Liver (tissue), 9 donors: ENCODE results near the gene TNS1. TPM values are rescaled to one million over a fixed set of nuclear protein-coding genes. Genes with fewer than 3 reads are reported as not detected.

Source experiments
- DNase-seq: peaks from one replicate; pipeline ENCODE4 v3.0.0-alpha.2; 2017; ENCODE audit warnings: low spot score
- H3K27ac ChIP-seq, 2 donors: one replicate each; pipeline ENCODE4 v1.7.0; 2013; ENCODE audit warnings: inconsistent platforms in 2 of 2, low read length in 2 of 2, control low read depth in 1 of 2, low read depth in 1 of 2, mild to moderate bottlenecking in 1 of 2
- H3K27me3 ChIP-seq, 4 donors: one replicate each; pipeline versions ENCODE4 v1.6.1 to v1.7.0; 2013; ENCODE audit warnings: low read length in 3 of 4, inconsistent platforms in 1 of 4, mild to moderate bottlenecking in 1 of 4, moderate library complexity in 1 of 4; ENCODE audit not compliant: control insufficient read depth in 4 of 4, insufficient read depth in 4 of 4
- H3K36me3 ChIP-seq, 4 donors: one replicate each; pipeline versions ENCODE4 v1.6.1 to v1.7.0; 2013; ENCODE audit warnings: low read length in 3 of 4, mild to moderate bottlenecking in 3 of 4, low read depth in 1 of 4, moderate library complexity in 1 of 4; ENCODE audit not compliant: control insufficient read depth in 4 of 4, insufficient read depth in 3 of 4
- H3K4me1 ChIP-seq, 4 donors: one replicate each; pipeline versions ENCODE4 v1.6.1 to v1.7.0; 2013; ENCODE audit warnings: low read length in 3 of 4, mild to moderate bottlenecking in 3 of 4, moderate library complexity in 1 of 4; ENCODE audit not compliant: control insufficient read depth in 4 of 4, insufficient read depth in 4 of 4
- H3K4me3 ChIP-seq, 3 donors: one replicate each; pipeline versions ENCODE4 v1.6.1 to v1.7.0; 2013; ENCODE audit warnings: low read length in 3 of 3, control low read depth in 1 of 3, low read depth in 1 of 3, mild to moderate bottlenecking in 1 of 3
- H3K9ac ChIP-seq, 2 donors: one replicate each; pipeline ENCODE4 v1.7.0; 2013; ENCODE audit warnings: low read length in 2 of 2, mild to moderate bottlenecking in 2 of 2, moderate library complexity in 2 of 2, control low read depth in 1 of 2, low read depth in 1 of 2
- H3K9me3 ChIP-seq, 4 donors: one replicate each; pipeline versions ENCODE4 v1.6.1 to v1.7.0; 2013; ENCODE audit warnings: low read length in 3 of 4; ENCODE audit not compliant: control insufficient read depth in 4 of 4
- EGR1 ChIP-seq, 2 donors: IDR thresholded peaks; 2 replicates each; pipeline ENCODE4 v1.6.1; 2016 to 2018; ENCODE audit warnings: antibody characterized with exemption in 2 of 2, low read depth in 2 of 2
- FOXA1 ChIP-seq: IDR thresholded peaks from 2 replicates; pipeline ENCODE4 v1.6.1; 2016; ENCODE audit warnings: antibody characterized with exemption
- FOXA2 ChIP-seq: IDR thresholded peaks from 2 replicates; pipeline ENCODE4 v1.6.1; 2016; ENCODE audit warnings: antibody characterized with exemption
- GABPA ChIP-seq, 2 donors: IDR thresholded peaks in 1 of 2; conservative IDR thresholded peaks in 1 of 2; 2 replicates each; pipeline ENCODE4 v1.6.1; 2016; ENCODE audit warnings: antibody characterized with exemption in 2 of 2, mild to moderate bottlenecking in 1 of 2, moderate library complexity in 1 of 2
- HNF4A ChIP-seq, 2 donors: conservative IDR thresholded peaks; 2 replicates each; pipeline ENCODE4 v1.6.1; 2016; ENCODE audit warnings: antibody characterized with exemption in 2 of 2, mild to moderate bottlenecking in 2 of 2
- HNF4G ChIP-seq: IDR thresholded peaks from 2 replicates; pipeline ENCODE4 v1.6.1; 2016; ENCODE audit warnings: antibody characterized with exemption
- JUND ChIP-seq, 2 donors: IDR thresholded peaks; 2 replicates each; pipeline ENCODE4 v1.6.1; 2016; ENCODE audit warnings: antibody characterized with exemption in 2 of 2
- NR2F2 ChIP-seq: IDR thresholded peaks from 2 replicates; pipeline ENCODE4 v1.6.1; 2016; ENCODE audit warnings: antibody characterized with exemption
- RAD21 ChIP-seq, 2 donors: IDR thresholded peaks; 2 replicates each; pipeline ENCODE4 v1.6.1; 2016; ENCODE audit warnings: antibody characterized with exemption in 2 of 2, mild to moderate bottlenecking in 2 of 2
- RXRA ChIP-seq, 2 donors: IDR thresholded peaks; 2 replicates each; pipeline ENCODE4 v1.6.1; 2017 to 2018; ENCODE audit warnings: antibody characterized with exemption in 2 of 2, mild to moderate bottlenecking in 1 of 2
- SP1 ChIP-seq: IDR thresholded peaks from 2 replicates; pipeline ENCODE4 v1.6.1; 2018; ENCODE audit warnings: antibody characterized with exemption, mild to moderate bottlenecking
- TAF1 ChIP-seq: conservative IDR thresholded peaks from 2 replicates; pipeline ENCODE4 v1.6.1; 2016; ENCODE audit warnings: antibody characterized with exemption, mild to moderate bottlenecking
- YY1 ChIP-seq: IDR thresholded peaks from 2 replicates; pipeline ENCODE4 v1.6.1; 2016; ENCODE audit warnings: antibody characterized with exemption, mild to moderate bottlenecking
- WGBS: extraction: QIAGEN DNeasy Blood & Tissue Kit; methylation state at CpG from one replicate; pipeline ENCODE4 v1.1.7; 2013; 5-methylcytosine and 5-hydroxymethylcytosine counted together
- polyA plus RNA-seq, 2 donors: library from polyadenylated mRNA; stranded (reverse) in 1 of 2; unstranded in 1 of 2; fragments of 200-250 nt in 1 of 2; fragments of >200 nt in 1 of 2; fragmentation: Nextera tagmentation in 1 of 2; extraction: Ambion mirVana in 1 of 2; gene quantifications; one replicate each; pipeline versions ENCODE4 v1.2.1 to v1.2.3, GENCODE V29; 2013 to 2015
- total RNA-seq, 2 donors: library from RNA; depleted of rRNA; stranded (reverse); fragments of >200 nt; gene quantifications; one replicate each; pipeline ENCODE4 v1.2.3, GENCODE V29; 2014
- TF ChIP-seq, protein P1 (sequence below): IDR thresholded peaks from 2 replicates; pipeline ENCODE4 v1.6.1; 2016; ENCODE audit warnings: antibody characterized with exemption
- TF ChIP-seq, protein P2 (sequence below): fragments of 150-350 bp; IDR thresholded peaks from 2 replicates; pipeline ENCODE4 v1.5.1; 2017; ENCODE audit warnings: improper control_type of control experiment, low read depth, low read length; ENCODE audit not compliant: missing input control
- TF ChIP-seq, protein P3 (sequence below): IDR thresholded peaks from 2 replicates; pipeline ENCODE4 v1.6.1; 2016; ENCODE audit warnings: antibody characterized with exemption
- TF ChIP-seq, protein P4 (sequence below): IDR thresholded peaks from 2 replicates; pipeline ENCODE4 v1.6.1; 2016; ENCODE audit warnings: antibody characterized with exemption, mild to moderate bottlenecking
- TF ChIP-seq, protein P5 (sequence below): IDR thresholded peaks from 2 replicates; pipeline ENCODE4 v1.6.1; 2016; ENCODE audit warnings: antibody characterized with exemption
- donor health status: healthy.
- donor health status: healthy.
- donor health status: healthy.
- donor health status: healthy.
- donor health status: healthy.

The TNS1 gene
- total and polyA plus RNA-seq, 4 donors: 16.3 to 128 (median 57.3) TPM

DNA sequence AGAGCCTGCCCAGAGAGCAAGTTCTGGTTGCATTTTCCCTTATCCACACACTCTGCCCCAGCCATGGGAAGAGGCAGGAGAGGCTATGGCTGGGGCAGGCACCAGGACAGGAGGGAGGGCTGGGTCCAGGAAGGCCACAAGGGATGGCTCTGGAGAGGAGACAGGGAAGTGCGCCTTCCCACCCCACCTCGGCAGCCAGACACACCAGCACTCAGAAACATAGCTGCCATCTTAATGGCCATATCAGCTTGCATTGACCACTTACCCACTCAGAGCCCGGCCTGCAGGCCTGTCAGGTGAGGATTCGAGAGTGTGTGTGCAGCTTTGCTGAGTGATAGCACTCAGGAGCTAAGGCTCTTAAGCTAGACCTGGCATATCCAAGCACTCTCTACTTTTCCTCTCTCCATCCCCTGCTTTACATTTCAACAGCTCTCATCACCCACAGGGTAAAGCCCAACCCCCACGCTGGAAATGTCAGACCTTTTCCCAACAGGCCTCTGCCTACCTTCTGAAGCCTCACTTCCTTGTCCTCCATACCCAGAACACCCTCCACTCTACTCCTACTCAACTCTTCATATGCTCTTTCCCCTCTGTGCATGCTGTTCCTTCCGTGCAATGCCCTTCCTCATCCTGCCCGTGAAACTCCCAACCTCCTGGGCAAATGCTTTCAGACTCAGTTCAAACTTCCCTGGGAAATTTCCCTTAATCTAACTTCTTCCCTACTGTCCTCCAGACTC is 147.9 kb downstream of the TNS1 start:
- peaks cover 0 to 3% (median 0%) of the 10 kb centered on the region in 4 donors for H3K4me1 ChIP-seq
- WGBS: 92% methylated on average over 7 of the region's 7 CpGs
- DNase-seq: no peak
- H3K4me3 ChIP-seq: no peak overlapping the region
- H3K27ac ChIP-seq: no peak overlapping the region
- TF ChIP-seq NR2F2 (no peak), EGR1 (IDR thresholded peaks at IDR 0.05; ENCODE audit: low read depth in 2 of 2) (no peak), GABPA (IDR thresholded peaks at IDR 0.05 in 1 of 2, conservative IDR thresholded peaks at IDR 0.05 in 1 of 2) (no peak), HNF4A (conservative IDR thresholded peaks at IDR 0.05) (no peak), TAF1 (no peak), HNF4G (no peak), FOXA1 (no peak), RXRA (IDR thresholded peaks at IDR 0.05) (no peak), JUND (IDR thresholded peaks at IDR 0.05) (no peak), SP1 (no peak), RAD21 (IDR thresholded peaks at IDR 0.05) (no peak), FOXA2 (no peak), YY1 (no peak)
- TF ChIP-seq, protein P1, sequence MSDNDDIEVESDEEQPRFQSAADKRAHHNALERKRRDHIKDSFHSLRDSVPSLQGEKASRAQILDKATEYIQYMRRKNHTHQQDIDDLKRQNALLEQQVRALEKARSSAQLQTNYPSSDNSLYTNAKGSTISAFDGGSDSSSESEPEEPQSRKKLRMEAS: no peak
- TF ChIP-seq, protein P2, sequence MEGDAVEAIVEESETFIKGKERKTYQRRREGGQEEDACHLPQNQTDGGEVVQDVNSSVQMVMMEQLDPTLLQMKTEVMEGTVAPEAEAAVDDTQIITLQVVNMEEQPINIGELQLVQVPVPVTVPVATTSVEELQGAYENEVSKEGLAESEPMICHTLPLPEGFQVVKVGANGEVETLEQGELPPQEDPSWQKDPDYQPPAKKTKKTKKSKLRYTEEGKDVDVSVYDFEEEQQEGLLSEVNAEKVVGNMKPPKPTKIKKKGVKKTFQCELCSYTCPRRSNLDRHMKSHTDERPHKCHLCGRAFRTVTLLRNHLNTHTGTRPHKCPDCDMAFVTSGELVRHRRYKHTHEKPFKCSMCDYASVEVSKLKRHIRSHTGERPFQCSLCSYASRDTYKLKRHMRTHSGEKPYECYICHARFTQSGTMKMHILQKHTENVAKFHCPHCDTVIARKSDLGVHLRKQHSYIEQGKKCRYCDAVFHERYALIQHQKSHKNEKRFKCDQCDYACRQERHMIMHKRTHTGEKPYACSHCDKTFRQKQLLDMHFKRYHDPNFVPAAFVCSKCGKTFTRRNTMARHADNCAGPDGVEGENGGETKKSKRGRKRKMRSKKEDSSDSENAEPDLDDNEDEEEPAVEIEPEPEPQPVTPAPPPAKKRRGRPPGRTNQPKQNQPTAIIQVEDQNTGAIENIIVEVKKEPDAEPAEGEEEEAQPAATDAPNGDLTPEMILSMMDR: no peak
- TF ChIP-seq, protein P3, sequence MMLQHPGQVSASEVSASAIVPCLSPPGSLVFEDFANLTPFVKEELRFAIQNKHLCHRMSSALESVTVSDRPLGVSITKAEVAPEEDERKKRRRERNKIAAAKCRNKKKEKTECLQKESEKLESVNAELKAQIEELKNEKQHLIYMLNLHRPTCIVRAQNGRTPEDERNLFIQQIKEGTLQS: no peak
- TF ChIP-seq, protein P4, sequence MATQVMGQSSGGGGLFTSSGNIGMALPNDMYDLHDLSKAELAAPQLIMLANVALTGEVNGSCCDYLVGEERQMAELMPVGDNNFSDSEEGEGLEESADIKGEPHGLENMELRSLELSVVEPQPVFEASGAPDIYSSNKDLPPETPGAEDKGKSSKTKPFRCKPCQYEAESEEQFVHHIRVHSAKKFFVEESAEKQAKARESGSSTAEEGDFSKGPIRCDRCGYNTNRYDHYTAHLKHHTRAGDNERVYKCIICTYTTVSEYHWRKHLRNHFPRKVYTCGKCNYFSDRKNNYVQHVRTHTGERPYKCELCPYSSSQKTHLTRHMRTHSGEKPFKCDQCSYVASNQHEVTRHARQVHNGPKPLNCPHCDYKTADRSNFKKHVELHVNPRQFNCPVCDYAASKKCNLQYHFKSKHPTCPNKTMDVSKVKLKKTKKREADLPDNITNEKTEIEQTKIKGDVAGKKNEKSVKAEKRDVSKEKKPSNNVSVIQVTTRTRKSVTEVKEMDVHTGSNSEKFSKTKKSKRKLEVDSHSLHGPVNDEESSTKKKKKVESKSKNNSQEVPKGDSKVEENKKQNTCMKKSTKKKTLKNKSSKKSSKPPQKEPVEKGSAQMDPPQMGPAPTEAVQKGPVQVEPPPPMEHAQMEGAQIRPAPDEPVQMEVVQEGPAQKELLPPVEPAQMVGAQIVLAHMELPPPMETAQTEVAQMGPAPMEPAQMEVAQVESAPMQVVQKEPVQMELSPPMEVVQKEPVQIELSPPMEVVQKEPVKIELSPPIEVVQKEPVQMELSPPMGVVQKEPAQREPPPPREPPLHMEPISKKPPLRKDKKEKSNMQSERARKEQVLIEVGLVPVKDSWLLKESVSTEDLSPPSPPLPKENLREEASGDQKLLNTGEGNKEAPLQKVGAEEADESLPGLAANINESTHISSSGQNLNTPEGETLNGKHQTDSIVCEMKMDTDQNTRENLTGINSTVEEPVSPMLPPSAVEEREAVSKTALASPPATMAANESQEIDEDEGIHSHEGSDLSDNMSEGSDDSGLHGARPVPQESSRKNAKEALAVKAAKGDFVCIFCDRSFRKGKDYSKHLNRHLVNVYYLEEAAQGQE: no peak
- TF ChIP-seq, protein P5, sequence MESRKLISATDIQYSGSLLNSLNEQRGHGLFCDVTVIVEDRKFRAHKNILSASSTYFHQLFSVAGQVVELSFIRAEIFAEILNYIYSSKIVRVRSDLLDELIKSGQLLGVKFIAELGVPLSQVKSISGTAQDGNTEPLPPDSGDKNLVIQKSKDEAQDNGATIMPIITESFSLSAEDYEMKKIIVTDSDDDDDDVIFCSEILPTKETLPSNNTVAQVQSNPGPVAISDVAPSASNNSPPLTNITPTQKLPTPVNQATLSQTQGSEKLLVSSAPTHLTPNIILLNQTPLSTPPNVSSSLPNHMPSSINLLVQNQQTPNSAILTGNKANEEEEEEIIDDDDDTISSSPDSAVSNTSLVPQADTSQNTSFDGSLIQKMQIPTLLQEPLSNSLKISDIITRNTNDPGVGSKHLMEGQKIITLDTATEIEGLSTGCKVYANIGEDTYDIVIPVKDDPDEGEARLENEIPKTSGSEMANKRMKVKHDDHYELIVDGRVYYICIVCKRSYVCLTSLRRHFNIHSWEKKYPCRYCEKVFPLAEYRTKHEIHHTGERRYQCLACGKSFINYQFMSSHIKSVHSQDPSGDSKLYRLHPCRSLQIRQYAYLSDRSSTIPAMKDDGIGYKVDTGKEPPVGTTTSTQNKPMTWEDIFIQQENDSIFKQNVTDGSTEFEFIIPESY: no peak
- no peak overlapping the region for H3K9ac ChIP-seq
- no peaks in the 10 kb centered on the region for H3K27me3 ChIP-seq
- H3K36me3 ChIP-seq: peaks cover 8 to 51% (median 29%) of the 10 kb centered on the region in 4 donors
- no peaks in the 10 kb centered on the region for H3K9me3 ChIP-seq
